GM19043 (cell line): Measurements from ENCODE around the gene CPAMD8.

Source experiments
- ATAC-seq: cut with Tn5 transposase; IDR thresholded peaks from one replicate; pipeline ENCODE4 v1.9.1; 2021; ENCODE audit warnings: low read depth; ENCODE audit not compliant: unreplicated experiment

CPAMD8 gene

DNA sequence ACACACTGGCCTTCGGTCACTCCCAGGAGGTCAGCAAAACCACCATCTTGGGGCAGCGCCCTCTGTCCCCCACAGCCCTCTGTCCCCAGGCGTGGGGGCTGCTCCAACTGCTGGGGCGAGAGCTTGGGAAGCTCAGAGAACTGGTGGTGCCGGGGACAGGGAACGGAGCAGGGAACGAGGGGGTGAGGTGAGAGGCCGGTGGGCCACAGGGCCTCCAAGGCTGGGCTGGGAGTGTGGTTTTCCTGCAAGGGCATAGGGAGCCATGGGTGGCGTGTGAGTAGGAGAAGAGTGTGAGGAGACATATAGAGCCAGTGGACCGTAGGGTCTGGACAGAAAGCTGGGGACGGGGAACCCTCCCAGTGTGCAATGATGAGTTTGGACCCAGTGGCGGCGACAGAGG lies 103.7 kb downstream of the CPAMD8 start:
- ATAC-seq, result no peak

GRCh38 chr19:16922592-16922934 lies 104.0 kb downstream of the CPAMD8 start:
- no peak for ATAC-seq

GRCh38 chr19:16921766-16922591 lies 104.6 kb downstream of the CPAMD8 start:
- ATAC-seq, result no peak

- no peak for ATAC-seq
Observed at GRCh38 chr19:16920816-16921529, 105.6 kb downstream of the CPAMD8 start.

GRCh38 chr19:16919496-16919895 lies 107.1 kb downstream of the CPAMD8 start:
- no peak for ATAC-seq

- no peak for ATAC-seq
Observed at GRCh38 chr19:16917401-16917800, 109.2 kb downstream of the CPAMD8 start.

DNA sequence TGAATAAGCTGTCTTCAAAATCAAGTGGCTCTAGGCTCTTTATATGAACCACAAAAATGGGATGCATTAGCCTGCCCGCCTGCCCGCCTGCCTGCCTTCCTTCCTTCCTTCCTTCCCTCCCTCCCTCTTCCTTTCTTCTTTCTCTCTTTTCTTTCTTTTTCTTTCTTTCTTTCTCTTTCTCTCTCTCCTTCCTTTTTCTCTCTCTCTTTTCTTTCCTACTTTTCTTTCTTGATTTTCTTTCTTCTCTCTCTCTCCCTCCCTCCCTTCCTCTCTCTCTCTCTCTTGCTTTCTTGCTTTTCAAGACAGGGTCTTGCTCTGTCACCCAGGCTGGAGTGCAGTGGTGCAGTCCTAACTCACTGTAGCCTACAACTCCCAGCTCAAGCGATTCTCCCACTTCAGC lies 110.9 kb downstream of the CPAMD8 start:
- ATAC-seq, result no peak

- ATAC-seq, result no peak
Observed at GRCh38 chr19:16915135-16915534, 111.5 kb downstream of the CPAMD8 start.

- no peak for ATAC-seq
Observed at GRCh38 chr19:16914421-16914820, 112.2 kb downstream of the CPAMD8 start.

- no peak for ATAC-seq
Observed at GRCh38 chr19:16912780-16913179, 113.8 kb downstream of the CPAMD8 start.

DNA sequence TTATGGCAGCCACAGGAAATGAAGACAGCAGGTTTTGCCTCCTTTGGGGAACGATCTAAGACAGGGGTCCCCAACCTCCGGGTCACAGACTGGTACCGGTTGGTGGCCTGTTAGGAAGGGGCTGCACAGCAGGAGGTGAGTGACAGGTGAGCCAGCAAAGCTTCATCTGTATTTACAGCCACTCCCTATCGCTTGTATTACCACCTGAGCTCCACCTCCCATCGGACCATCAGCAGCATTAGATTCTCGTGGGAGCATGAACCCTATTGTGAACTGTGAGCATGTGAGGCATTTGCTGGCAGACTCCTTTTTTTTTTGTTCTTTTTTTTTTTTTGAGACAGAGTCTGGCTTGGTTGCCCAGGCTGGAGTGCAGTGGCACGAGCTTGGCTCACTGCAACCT lies 115.6 kb downstream of the CPAMD8 start:
- no peak for ATAC-seq

DNA sequence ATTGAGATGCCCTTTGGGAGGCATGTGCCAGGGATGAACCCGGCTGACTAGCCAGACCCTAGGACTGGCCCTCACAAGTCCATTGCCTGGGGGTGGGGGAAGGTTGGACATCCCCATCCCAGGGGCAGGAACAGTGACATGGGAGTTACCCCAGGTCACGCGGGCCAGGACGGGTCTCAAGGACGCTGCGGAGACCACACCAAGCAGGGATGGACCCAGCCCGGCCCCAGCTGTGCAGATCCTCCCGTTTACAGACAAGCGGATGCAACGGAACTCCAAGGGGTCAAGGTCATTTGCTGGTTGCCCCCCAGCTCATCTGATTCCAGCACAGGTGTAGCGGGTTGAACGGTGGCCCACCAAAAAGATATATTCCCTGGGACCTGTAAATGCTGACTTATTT lies 117.9 kb downstream of the CPAMD8 start:
- no peak for ATAC-seq

DNA sequence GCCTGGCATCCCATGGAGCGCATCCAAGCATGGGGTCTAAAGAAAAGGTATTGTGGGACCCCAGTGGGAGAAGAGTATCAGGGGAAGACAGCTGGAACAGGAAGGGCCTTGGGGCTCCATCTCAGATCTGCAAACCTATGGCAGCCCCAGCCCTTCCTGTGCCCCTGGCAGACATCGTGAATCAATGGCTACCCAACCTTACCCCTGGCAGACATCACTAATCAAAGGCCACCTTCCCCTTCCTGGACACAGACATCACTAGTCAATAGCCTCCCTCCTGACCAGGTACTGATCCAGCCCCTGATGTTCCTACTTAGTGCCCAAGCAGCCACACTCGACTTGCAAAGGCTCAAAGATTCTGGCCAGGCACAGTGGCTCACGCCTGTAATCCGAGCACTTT lies 122.0 kb downstream of the CPAMD8 start:
- no peak for ATAC-seq

DNA sequence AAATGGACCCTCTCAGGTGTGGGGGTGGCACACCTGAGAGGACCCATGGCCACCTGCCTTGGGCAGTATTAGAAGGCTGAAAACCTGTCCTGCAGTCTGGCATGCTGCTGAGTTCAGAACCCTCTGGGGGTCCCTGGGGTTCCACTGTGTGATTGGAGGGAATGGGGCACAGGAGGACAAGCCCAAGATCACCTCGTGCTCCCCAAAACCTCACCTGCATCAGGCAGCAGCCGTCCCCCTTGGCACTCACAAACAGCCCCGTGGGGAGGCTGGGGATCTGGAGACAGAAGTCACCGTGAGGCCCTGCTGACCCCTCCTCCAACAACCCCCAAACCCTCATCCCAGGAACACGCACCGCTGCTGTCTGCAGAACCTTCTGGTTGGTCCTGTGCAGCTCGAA lies 123.3 kb downstream of the CPAMD8 start:
- ATAC-seq, result no peak

- ATAC-seq, result no peak
Observed at GRCh38 chr19:16902545-16902944, 124.1 kb downstream of the CPAMD8 start.

DNA sequence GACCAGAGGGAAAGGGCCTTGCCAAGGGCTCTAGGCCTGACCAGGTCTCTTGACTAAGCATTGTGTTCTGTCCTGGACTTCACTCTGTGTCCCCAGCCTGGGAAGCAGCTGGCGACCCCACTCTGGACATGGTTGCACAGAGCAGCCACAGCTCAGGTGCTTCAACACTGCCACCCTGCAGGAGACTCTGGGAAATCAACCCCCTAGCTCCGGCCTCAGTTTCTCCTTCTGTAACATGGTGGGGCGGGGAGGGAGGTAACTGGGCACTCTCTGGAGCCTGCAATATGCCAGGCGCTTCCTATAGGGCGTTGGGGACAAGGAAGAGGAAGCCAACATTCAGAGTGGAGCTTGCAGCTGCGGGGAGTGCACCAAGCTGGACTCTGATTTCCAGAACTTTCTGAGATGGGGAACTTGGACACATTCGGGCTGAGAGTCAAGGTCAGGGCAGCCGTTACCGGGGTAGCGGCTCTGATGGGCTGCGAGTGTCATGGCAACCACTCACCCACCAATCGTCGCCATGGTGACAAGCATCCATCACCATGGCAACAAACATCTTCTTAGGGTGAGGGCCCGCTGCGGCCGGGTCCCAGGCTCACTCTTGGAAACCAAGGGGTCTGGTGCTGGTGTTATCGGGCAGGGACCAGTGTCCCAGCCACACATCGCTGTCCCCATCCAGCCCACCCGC lies 125.0 kb downstream of the CPAMD8 start:
- no peak for ATAC-seq

DNA sequence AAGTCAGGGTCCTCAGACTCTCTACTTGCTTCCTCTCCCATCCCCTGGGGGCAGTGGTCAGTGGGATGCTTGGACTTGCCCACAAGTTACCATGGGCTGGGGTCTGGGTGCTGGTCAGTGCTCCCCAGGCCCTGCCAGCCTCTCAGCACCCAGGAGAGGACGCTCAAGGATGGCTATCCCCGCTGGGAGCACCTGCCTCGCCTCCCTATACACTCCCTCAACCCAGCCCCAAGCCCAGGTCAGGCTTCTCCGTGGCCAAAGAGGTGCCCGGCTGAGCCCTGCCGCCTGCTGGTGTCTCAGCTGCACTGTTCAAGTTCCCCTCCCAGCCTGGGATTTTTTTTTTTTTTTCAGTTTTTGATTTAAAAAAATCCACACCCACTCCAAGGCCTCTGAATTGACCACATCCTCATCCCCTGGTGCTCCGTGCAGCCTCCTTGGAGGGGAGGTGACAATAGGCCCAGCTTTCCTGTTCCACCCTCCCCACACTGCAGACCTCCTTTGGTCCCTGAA lies 127.0 kb downstream of the CPAMD8 start:
- no peak for ATAC-seq

DNA sequence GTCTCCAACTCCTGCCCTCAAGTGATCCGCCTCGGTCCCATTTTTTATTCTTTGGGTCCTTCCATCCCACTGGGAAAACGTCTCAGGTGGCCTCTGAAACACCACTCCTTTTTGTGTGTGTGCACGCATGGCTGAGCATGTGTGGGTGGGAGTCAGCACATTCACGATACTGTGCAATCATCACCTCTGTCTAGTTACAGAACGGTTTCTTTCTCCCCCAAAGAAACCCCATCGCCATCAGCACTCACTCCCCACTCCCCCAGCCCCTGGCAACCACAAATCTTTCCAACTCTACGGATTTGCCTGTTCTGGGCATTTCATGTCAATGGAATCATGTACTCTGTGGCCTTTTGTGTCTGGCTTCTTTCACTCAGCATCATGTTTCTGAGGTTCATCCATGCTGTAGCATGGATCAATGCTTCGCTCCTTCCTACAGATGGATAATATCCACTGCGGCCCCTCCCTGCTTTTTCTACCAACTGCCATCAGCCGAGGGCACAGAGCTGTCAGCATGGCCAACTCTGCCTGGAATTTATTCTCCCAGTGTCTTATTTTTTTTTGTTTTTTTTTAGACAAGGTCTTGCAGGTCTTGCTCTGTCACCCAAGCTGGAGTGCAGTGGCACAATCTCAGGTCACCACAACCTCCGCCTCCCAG lies 128.1 kb downstream of the CPAMD8 start:
- no peak for ATAC-seq

DNA sequence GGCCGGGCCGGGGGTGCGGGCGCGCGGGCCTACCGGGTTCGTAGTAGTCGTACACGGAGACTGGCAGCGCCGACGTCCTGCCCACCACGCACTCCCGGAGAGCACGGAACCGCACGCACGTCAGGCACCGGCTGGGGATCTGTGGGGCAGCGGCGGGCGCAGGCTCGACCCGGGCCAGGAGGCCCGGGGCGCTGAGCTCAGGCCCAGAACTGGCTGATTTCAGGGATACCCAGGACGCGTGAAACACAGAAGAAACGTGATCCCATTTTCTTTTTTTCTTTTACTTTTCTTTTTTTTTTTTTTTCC lies 128.8 kb downstream of the CPAMD8 start:
- no peak for ATAC-seq

- ATAC-seq, result no peak
Observed at GRCh38 chr19:16897029-16897855, 129.4 kb downstream of the CPAMD8 start.
